NCI-H2171 treated with DMSO at 0.1 percent for 48 hours (cell line): Measurements from ENCODE around the gene CHD6.
A peak's percentile ranks its signal among the peaks of the same experiment; 100 is the strongest.

Experiments
- DNase-seq: peaks from one replicate; lab custom pipeline; 2025; lab: John Stamatoyannopoulos, UW

CHD6 gene

GRCh38 chr20:41592516-41593216 is 25.5 kb downstream of the CHD6 start:
- DNase-seq, result no peak

- no peak for DNase-seq
Measured at GRCh38 chr20:41587956-41588355, 30.2 kb downstream of the CHD6 start.

DNA sequence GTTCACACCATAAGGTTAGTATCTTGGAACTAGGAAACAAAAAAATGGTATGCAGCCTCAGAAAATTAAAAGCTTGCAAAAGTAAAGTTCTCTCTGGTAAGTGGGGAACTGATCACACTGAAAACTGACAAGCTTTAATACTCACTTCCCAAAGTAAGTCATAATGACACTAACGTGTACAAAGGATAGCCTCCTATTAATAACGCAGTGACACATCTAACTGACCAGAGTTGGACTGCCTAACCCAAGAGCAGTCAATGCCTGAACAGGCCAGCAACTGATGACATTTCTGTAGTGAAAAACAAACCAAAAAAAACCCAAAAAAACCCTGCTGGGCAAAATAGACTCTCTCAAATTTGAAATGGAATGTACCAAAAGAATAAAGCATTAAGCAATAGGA is 30.7 kb downstream of the CHD6 start:
- DNase-seq, result no peak

- DNase-seq, result no peak
Measured at GRCh38 chr20:41586772-41587171, 31.4 kb downstream of the CHD6 start.

DNA sequence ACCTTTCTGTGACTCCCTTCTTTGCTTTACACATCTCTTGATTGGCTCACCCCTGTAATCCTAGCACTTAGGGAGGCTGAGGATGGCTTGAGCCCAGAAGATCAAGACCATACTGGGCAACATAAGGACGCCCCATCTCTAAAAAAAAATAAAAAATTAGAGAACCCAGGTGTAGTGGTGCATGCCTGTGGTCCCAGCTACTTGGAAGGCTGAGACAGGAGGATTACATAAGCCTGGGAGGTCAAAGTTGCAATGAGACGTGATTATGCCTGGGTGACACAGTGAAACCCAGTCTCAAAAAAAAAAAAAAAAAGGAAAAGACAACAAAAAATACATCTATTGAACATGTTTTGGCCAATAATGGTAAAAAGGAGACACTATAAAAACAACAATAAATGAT is 37.8 kb downstream of the CHD6 start:
- no peak for DNase-seq

DNA sequence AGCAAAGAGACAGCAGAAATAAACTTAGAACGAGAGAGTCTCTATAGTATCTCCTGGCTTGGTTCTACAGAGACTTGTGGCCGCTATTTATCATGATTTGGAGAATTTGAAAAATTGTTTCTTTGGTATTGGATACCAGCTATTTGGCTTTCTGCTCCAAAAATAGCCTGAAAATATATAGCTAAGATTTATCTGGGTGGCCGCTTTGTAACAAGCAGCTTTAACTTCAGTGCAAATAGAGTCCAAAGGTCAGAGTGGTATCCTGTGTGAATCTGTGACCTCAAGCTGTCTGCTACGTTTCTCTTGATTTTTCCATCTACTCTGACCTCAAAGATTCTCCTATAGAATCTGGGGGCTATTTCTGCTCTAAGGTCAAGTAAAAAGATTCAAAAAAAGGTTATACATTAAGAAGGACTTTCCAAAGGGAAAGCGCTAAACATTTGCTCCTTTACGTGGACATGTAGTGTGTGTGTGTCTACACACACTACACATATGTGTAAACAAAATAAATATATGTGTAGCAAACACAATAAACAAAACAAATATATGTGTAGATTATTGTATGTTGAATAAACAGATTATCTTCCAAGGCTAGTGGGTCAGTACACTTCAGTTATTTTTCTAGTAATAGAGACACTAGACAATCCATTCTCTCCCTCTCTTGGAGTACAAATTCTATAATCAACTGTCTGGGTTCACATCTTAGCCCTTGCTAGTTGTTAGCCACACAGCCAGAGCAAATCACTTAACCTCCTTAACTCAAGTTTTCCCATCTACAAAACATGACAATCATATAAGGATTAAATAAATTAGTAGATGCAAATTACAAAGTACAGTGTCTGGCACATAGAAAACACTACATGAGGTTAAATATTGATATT is 40.8 kb downstream of the CHD6 start:
- DNase-seq, result no peak

DNA sequence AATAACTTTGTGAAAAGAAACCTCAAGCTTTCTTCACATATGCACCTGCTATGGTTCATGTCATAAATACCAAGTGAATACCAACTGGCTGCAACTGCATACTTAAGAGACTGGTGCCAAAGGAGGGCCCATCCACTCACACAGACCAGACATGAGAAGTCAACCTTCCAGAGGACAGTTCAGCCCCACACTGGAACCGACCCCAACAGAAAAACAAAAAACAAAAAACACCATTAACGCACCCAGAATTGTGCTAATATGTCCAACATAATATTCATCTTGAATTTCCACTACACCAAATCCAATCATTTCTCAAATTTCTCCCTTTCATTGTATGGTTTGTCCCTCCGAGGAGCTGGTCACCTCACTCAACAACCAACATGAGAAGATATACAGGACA is 42.8 kb downstream of the CHD6 start:
- no peak for DNase-seq

GRCh38 chr20:41574802-41575389 is 43.3 kb downstream of the CHD6 start:
- no peak for DNase-seq

GRCh38 chr20:41573955-41574354 is 44.2 kb downstream of the CHD6 start:
- no peak for DNase-seq

DNA sequence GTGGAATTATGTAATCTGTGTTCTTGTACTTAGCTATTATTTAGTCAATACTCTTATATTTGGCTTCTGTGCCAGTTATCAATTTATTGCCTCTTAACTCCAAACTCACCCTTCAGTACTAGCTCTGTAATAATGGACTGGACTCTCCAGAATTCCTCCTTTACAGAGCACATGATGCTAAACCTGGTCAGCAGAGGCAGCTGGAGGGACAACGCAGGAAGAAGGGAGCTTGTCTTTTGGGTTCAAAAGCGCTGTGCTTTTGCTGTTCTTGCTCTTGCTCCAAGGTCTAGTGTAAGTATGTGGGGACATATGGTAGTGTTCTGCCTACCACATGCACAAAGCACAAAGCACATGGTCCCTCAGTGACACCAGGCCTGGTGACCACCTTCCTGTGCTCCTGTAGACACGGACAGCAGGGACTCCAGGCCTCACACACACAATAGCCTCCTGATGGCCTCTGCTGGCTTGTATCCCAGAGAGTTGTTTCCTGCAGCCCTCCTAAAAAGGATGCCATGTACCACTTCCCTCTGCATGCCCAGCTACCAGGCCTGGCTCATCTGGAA is 46.1 kb downstream of the CHD6 start:
- no peak for DNase-seq

DNA sequence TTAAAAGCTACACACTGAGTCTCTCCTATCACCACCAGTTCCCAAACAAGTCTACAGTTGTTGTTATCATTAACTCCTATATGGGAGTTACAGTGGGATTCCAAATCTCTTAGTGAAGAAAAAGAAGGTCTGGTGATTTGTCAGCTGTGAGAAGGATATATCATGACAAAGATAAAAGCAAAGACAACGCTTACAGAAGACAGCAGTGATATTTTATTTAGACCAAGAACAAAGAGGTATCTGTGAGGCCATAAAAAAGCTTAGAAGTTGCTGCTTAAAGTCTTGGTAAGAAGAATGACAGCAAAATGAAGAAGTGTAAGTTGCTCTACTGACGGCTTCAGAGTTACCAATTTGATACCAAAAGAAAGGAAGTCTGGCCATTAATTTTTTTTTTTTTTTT is 47.2 kb downstream of the CHD6 start:
- DNase-seq, result no peak

GRCh38 chr20:41570557-41570956 is 47.6 kb downstream of the CHD6 start:
- DNase-seq, result no peak

GRCh38 chr20:41567615-41568014 is 50.6 kb downstream of the CHD6 start:
- DNase-seq, result no peak

GRCh38 chr20:41566896-41567527 is 51.2 kb downstream of the CHD6 start:
- DNase-seq, result no peak

DNA sequence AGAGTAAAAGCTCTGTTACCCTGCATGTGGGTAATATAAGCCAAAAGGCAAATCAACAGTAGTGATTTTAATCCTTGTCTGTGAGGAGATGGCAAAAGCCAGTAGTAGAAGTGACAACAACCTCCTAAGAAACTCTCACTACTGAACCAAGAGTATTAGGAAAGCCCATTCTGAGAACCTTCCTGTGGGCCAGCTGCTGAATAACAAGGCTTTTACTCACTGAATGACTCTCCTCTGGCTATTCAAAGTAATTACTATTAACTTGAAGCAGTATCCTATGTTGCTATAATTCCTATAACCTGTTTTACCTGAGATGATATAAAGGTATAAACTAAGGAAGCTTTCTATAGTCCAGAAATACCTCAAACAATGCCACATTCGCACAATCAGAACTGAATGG is 55.1 kb downstream of the CHD6 start:
- DNase-seq, result no peak

GRCh38 chr20:41560970-41561369 is 57.2 kb downstream of the CHD6 start:
- peak; percentile 80 for DNase-seq

GRCh38 chr20:41559658-41560057 is 58.5 kb downstream of the CHD6 start:
- no peak for DNase-seq

- DNase-seq, result no peak
Measured at GRCh38 chr20:41553142-41553879, 64.9 kb downstream of the CHD6 start.

GRCh38 chr20:41552295-41553068 is 65.7 kb downstream of the CHD6 start:
- DNase-seq, result no peak

DNA sequence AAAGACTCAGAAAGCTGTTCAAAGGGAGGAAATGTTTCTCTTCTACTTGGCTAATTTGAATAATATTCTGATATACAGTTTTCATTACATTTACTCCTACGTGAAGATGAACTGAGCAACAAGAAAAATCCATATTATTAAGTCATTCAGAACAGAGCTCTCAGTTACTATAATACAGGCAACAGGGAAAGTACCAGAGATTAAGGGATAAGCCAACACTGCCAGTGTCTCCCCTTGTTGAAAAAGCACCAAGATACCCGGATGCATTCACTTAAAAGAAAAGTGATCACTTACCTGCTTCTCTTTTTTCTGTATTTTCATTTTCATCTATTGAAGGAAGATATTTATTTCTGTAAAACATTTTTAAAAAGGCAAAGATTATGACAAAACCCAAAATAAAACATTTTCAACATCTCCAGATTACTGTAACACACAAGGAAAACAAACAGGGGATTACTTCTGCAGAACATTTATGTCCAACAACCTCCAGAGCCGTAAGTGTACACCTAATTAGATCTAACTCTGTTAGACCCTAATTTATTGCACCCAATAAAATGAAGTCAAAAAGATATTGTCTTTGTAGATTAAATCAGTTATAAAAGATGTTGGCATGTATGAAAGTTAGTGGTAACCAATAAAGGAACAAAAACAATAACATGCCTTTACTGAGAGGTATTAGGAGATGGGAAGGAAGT is 67.0 kb downstream of the CHD6 start:
- no peak for DNase-seq
